Stimulated activated CD4-positive, alpha-beta T cell treated with anti-CD3 and anti-CD28 coated beads, Interleukin-15, amount 100 ng/mL, for 24 hours (primary cell): ENCODE measurements around the gene MYL6B.
A peak's percentile ranks its signal among the peaks of the same experiment; 100 is the strongest.
"Not testable (repeated sequence)": the region's sequence is repeated elsewhere in the genome, so short reads cannot be mapped to it uniquely, and the experiment has no call there.

ENCODE experiments used
- DNase-seq: peaks from one replicate; pipeline ENCODE4 v3.0.0-alpha.2; 2020

Gene MYL6B

GRCh38 chr12:56152132-56152755 is at the start of gene MYL6B:
Gene MYL6B, plus strand, starts transcription at chr12:56152587. Its CDS starts 1,332 bp downstream, at chr12:56153919.
- DNase-seq, result peak; percentile 98

GRCh38 chr12:56102683-56103065 is 49.7 kb upstream of the MYL6B start:
- DNase-seq, result no peak

GRCh38 chr12:56103066-56103711 is 49.2 kb upstream of the MYL6B start:
- DNase-seq, result no peak

- no peak for DNase-seq
These were observed 48.6 kb upstream of the MYL6B start for GRCh38 chr12:56103823-56104108.

- DNase-seq, result peak; percentile 99
These were observed 48.1 kb upstream of the MYL6B start, which contains the start of gene PA2G4 for GRCh38 chr12:56104109-56104814. Gene PA2G4, plus strand, starts transcription at chr12:56104559. Its CDS starts 179 bp downstream, at chr12:56104738.

GRCh38 chr12:56104815-56105608 is 47.4 kb upstream of the MYL6B start:
- peak; percentile 58 for DNase-seq

GRCh38 chr12:56105609-56105902 is 46.8 kb upstream of the MYL6B start:
- DNase-seq, result no peak

GRCh38 chr12:56107242-56107641 is 45.1 kb upstream of the MYL6B start:
- DNase-seq, result no peak

GRCh38 chr12:56110571-56110970 is 41.8 kb upstream of the MYL6B start:
- no peak for DNase-seq

GRCh38 chr12:56114084-56114483 is 38.3 kb upstream of the MYL6B start:
- no peak for DNase-seq

- DNase-seq, result no peak
These were observed 37.1 kb upstream of the MYL6B start for GRCh38 chr12:56115329-56115728.

- peak; percentile 94 for DNase-seq
These were observed 35.9 kb upstream of the MYL6B start, which contains the start of gene RPL41 for GRCh38 chr12:56116267-56117081. Gene RPL41, plus strand, starts transcription at chr12:56116633.

- not testable (repeated sequence) for DNase-seq
These were observed 35.2 kb upstream of the MYL6B start for GRCh38 chr12:56117082-56117706.

- DNase-seq, result peak; percentile 99
These were observed 34.4 kb upstream of the MYL6B start, which contains the start of gene ZC3H10 for GRCh38 chr12:56117778-56118687. Gene ZC3H10, plus strand, starts transcription at chr12:56118266. Its CDS starts 2,297 bp downstream, at chr12:56120563.

- DNase-seq, result no peak
These were observed 33.6 kb upstream of the MYL6B start for GRCh38 chr12:56118688-56119357.

- DNase-seq, result peak; percentile 74
These were observed 33.0 kb upstream of the MYL6B start for GRCh38 chr12:56119361-56119796.

GRCh38 chr12:56120158-56120846 is 32.1 kb upstream of the MYL6B start:
- no peak for DNase-seq

GRCh38 chr12:56121204-56121870 is 31.1 kb upstream of the MYL6B start:
- no peak for DNase-seq

GRCh38 chr12:56122637-56123036 is 29.8 kb upstream of the MYL6B start:
- no peak for DNase-seq
